K562 (cell line): ENCODE data around the gene MAPK13. TPM values are rescaled to one million over a fixed set of nuclear protein-coding genes. Genes with fewer than 3 reads are reported as not detected.

Experiments
- ATAC-seq: fragments of 200-7000 bp; cut with Tn5 transposase; 3 replicates; pipeline ENCODE4 v1.9.1; 2020; ENCODE audit warnings: moderate library complexity
- BruUV-seq: library from RNA; stranded (reverse); fragments of 400-500 nt; replicated peaks from 2 replicates; lab custom pipeline; 2021; lab: Mats Ljungman, UMichigan
- CTCF ChIA-PET: fragments of 300-600 bp; formaldehyde crosslinking; extraction: SDS; loops from one replicate; lab custom pipeline; 2021; ENCODE audit warnings: low intra/inter-chr PET ratio; lab: Yijun Ruan, JAX
- POLR2A ChIA-PET: fragments of 300-600, 350-650 bp; sonication (Branson Sonifier 250); formaldehyde crosslinking; extraction: SDS; loops from one replicate; lab custom pipeline; 2021; ENCODE audit warnings: antibody characterized with exemption, inconsistent platforms; lab: Yijun Ruan, JAX
- DNase-seq, 4 experiments: peaks; one replicate each; pipeline versions ENCODE4 v3.0.0 to v3.0.0-alpha.2; 2011 to 2018; ENCODE audit warnings: low spot score in 3 of 4, mixed read lengths in 3 of 4; ENCODE audit errors: extremely low read depth in 1 of 4
- FAIRE-seq: peaks from 2 replicates; lab custom pipeline; 2011; peaks lifted over from hg19 to GRCh38; lab: Jason Lieb, UNC
- H2AFZ ChIP-seq: 2 replicates; pipeline ENCODE4 v1.6.0; 2011; ENCODE audit warnings: low read depth, low read length, control low read depth, inconsistent platforms
- H3K27ac ChIP-seq: fragments of 200-600 bp; 3 replicates; pipeline ENCODE4 v1.8.0; 2011; ENCODE audit warnings: low read depth, mild to moderate bottlenecking, control low read depth, inconsistent platforms, low read length, moderate library complexity, mixed read lengths; ENCODE audit errors: extremely low read depth
- H3K27me3 ChIP-seq, 2 experiments: fragments of 300-600 bp in 1 of 2; 2 replicates in 1 of 2; 3 replicates in 1 of 2; pipeline versions ENCODE4 v1.6.0 to v1.8.0; 2011; ENCODE audit warnings: inconsistent platforms in 2 of 2, low read length in 2 of 2, mild to moderate bottlenecking in 1 of 2, mixed read lengths in 1 of 2, moderate library complexity in 1 of 2; ENCODE audit not compliant: control insufficient read depth in 2 of 2, insufficient read depth in 2 of 2
- H3K36me3 ChIP-seq: fragments of 300-600 bp; 3 replicates; pipeline ENCODE4 v1.8.0; 2011; ENCODE audit warnings: mild to moderate bottlenecking, low read length, inconsistent platforms; ENCODE audit not compliant: control insufficient read depth, insufficient read depth
- H3K4me1 ChIP-seq, 2 experiments: fragments of 200-600 bp in 1 of 2; replicated peaks in 1 of 2; 2 replicates in 1 of 2; 3 replicates in 1 of 2; pipeline versions ENCODE4 v1.5.1 to v1.8.0; 2011; ENCODE audit warnings: inconsistent platforms in 2 of 2, low read length in 2 of 2, mild to moderate bottlenecking in 1 of 2, mixed read lengths in 1 of 2, moderate library complexity in 1 of 2; ENCODE audit not compliant: control insufficient read depth in 2 of 2, insufficient read depth in 2 of 2
- H3K4me2 ChIP-seq: 2 replicates; pipeline ENCODE4 v1.6.1; 2011; ENCODE audit warnings: low read length, control low read depth, inconsistent platforms, mixed read lengths; ENCODE audit not compliant: insufficient read depth
- H3K4me3 ChIP-seq: fragments of 200-600 bp; sonication (generic), shearing (Covaris generic); 2 replicates; pipeline ENCODE4 v1.5.1; 2016; ENCODE audit warnings: control low read depth, inconsistent platforms
- H3K79me2 ChIP-seq: fragments of 200-600 bp; 3 replicates; pipeline ENCODE4 v1.8.0; 2011; ENCODE audit warnings: low read length, inconsistent platforms; ENCODE audit not compliant: control insufficient read depth, insufficient read depth
- H3K9ac ChIP-seq, 2 experiments: 2 replicates each; pipeline versions ENCODE4 v1.6.0 to v1.6.1; 2011; ENCODE audit warnings: low read depth in 2 of 2, low read length in 2 of 2, control low read depth in 1 of 2, inconsistent platforms in 1 of 2, mild to moderate bottlenecking in 1 of 2, mixed read lengths in 1 of 2; ENCODE audit not compliant: insufficient read depth in 1 of 2
- H3K9me1 ChIP-seq: one replicate; pipeline ENCODE4 v1.6.0; 2011; ENCODE audit warnings: inconsistent platforms, mild to moderate bottlenecking, low read length, moderate library complexity; ENCODE audit not compliant: control insufficient read depth, insufficient read depth
- H3K9me3 ChIP-seq: replicated peaks from 2 replicates; pipeline ENCODE4 v1.5.1; 2011; ENCODE audit warnings: low read depth, low read length, inconsistent platforms; ENCODE audit not compliant: control insufficient read depth, insufficient read depth
- H4K20me1 ChIP-seq: replicated peaks from 2 replicates; pipeline ENCODE4 v1.6.1; 2011; ENCODE audit warnings: low read length, inconsistent platforms, mixed read lengths; ENCODE audit not compliant: control insufficient read depth, insufficient read depth
- ATF4 ChIP-seq: fragments of 450-650 bp; formaldehyde crosslinking; IDR thresholded peaks from 2 replicates; pipeline ENCODE4 v1.4.0; 2022; ENCODE audit warnings: mild to moderate bottlenecking, moderate library complexity
- CEBPB ChIP-seq: fragments of 450-650 bp; IDR thresholded peaks from 2 replicates; pipeline ENCODE4 v1.6.1; 2016; ENCODE audit warnings: missing genetic modification characterization, missing compliant biosample characterization
- ETV6 ChIP-seq, 3 experiments: fragments of 150-350 bp in 1 of 3; sonication (generic) in 1 of 3; formaldehyde crosslinking in 1 of 3; IDR thresholded peaks; 2 replicates each; pipeline versions ENCODE4 v1.6.1 to v1.8.0; 2014 to 2022; ENCODE audit warnings: borderline replicate concordance in 2 of 3, low read depth in 2 of 3, antibody characterized with exemption in 1 of 3, low read length in 1 of 3, mild to moderate bottlenecking in 1 of 3, missing genetic modification reagents in 1 of 3
- JUND ChIP-seq, 2 experiments: IDR thresholded peaks; 2 replicates in 1 of 2; 3 replicates in 1 of 2; pipeline ENCODE4 v1.6.1; 2011; ENCODE audit warnings: borderline replicate concordance in 2 of 2, low read depth in 2 of 2, low read length in 2 of 2, improper control_type of control experiment in 1 of 2, missing biosample characterization in 1 of 2, missing genetic modification characterization in 1 of 2, missing genetic modification reagents in 1 of 2
- MTA3 ChIP-seq: fragments of 450-650 bp; formaldehyde crosslinking; IDR thresholded peaks from 2 replicates; pipeline ENCODE4 v1.6.1; 2017; ENCODE audit warnings: mild to moderate bottlenecking, borderline replicate concordance
- NFIC ChIP-seq: fragments of 450-650 bp; IDR thresholded peaks from 2 replicates; pipeline ENCODE4 v1.6.1; 2017; ENCODE audit warnings: mild to moderate bottlenecking, inconsistent platforms
- NONO ChIP-seq, 2 experiments: fragments of 200-400 bp in 1 of 2; fragments of 450-650 bp in 1 of 2; formaldehyde crosslinking in 1 of 2; IDR thresholded peaks; 2 replicates each; pipeline ENCODE4 v1.6.1; 2017; ENCODE audit warnings: low read depth in 2 of 2, mild to moderate bottlenecking in 2 of 2, moderate library complexity in 2 of 2, low read length in 1 of 2
- RAD21 ChIP-seq, 2 experiments: fragments of 250-450 bp in 1 of 2; fragments of 450-650 bp in 1 of 2; sonication (Bioruptor Pico) in 1 of 2; formaldehyde crosslinking in 1 of 2; IDR thresholded peaks in 1 of 2; conservative IDR thresholded peaks in 1 of 2; 2 replicates each; pipeline versions ENCODE4 v1.4.0 to v1.8.0; 2020 to 2022; ENCODE audit warnings: mild to moderate bottlenecking in 2 of 2, moderate library complexity in 1 of 2
- SETDB1 ChIP-seq: IDR thresholded peaks from one replicate; pipeline ENCODE4 v1.6.1; 2012; ENCODE audit warnings: low read length, control low read depth, inconsistent platforms
- TAF7 ChIP-seq: fragments of 450-650 bp; IDR thresholded peaks from 2 replicates; pipeline ENCODE4 v1.6.1; 2016; ENCODE audit warnings: missing genetic modification characterization, missing compliant biosample characterization
- TARDBP ChIP-seq: fragments of 450-650 bp; IDR thresholded peaks from 2 replicates; pipeline ENCODE4 v1.6.1; 2016
- YY1 ChIP-seq, 3 experiments: IDR thresholded peaks; 2 replicates each; pipeline ENCODE4 v1.6.1; 2011; ENCODE audit warnings: low read length in 2 of 3, mild to moderate bottlenecking in 2 of 3, moderate library complexity in 2 of 3, borderline replicate concordance in 1 of 3, control low read depth in 1 of 3, low read depth in 1 of 3; ENCODE audit not compliant: insufficient read depth in 3 of 3, insufficient replicate concordance in 2 of 3, control insufficient read depth in 1 of 3, insufficient read length in 1 of 3; ENCODE audit errors: extremely low read depth in 1 of 3
- ZBTB7A ChIP-seq: IDR thresholded peaks from 2 replicates; pipeline ENCODE4 v1.6.1; 2011; ENCODE audit warnings: low read depth, mild to moderate bottlenecking, low read length, moderate library complexity, borderline replicate concordance; ENCODE audit not compliant: control insufficient read depth
- ZNF77 ChIP-seq: fragments of 250-450 bp; sonication (Bioruptor Pico); IDR thresholded peaks from 2 replicates; pipeline ENCODE4 v1.5.0; 2020
- WGBS: fragments of 100-300 bp; shearing (Covaris generic); methylation state at CpG from one replicate; pipeline ENCODE4 v1.1.6; 2016; ENCODE audit warnings: low coverage, mixed read lengths; ENCODE audit not compliant: insufficient coverage; ENCODE audit errors: missing lambda C conversion rate; 5-methylcytosine and 5-hydroxymethylcytosine counted together
- in situ Hi-C: fragments of 300-500 bp; cut with MboI; formaldehyde crosslinking; loops from 4 replicates; pipeline ENCODE4 v1.15.0; 2018; ENCODE audit warnings: inconsistent platforms, mixed read lengths
- intact Hi-C: fragments of 100-400 bp; cut with micrococcal nuclease; formaldehyde crosslinking; loops from 2 replicates; pipeline ENCODE4 v1.14.2; 2022
- polyA plus RNA-seq, 8 experiments: library from polyadenylated mRNA; depleted of rRNA in 4 of 8; stranded (reverse) in 5 of 8; unstranded in 3 of 8; fragments of >200 nt; fragmentation: Nextera tagmentation in 2 of 8; fragmentation: Illumina TruSeq in 1 of 8; extraction: Ambion mirVana in 2 of 8; extraction: Trizol in 1 of 8; gene quantifications; 2 replicates each; pipeline versions ENCODE4 v1.2.1 to v1.2.3, GENCODE V29; 2011 to 2014; ENCODE audit warnings: inconsistent platforms in 1 of 8, missing spikeins in 1 of 8
- total RNA-seq, 7 experiments: library from RNA; depleted of rRNA in 6 of 7; stranded (reverse); fragments of >200 nt in 6 of 7; fragmentation: Illumina TruSeq in 2 of 7; extraction: Trizol in 2 of 7; gene quantifications; 2 replicates each; pipeline versions ENCODE4 v1.2.1 to v1.2.3, GENCODE V29; 2011 to 2021; ENCODE audit warnings: low replicate concordance in 1 of 7
- TF ChIP-seq, protein P1 (sequence below): sonication (generic); formaldehyde crosslinking; IDR thresholded peaks from 2 replicates; pipeline ENCODE4 v1.8.0; 2022; ENCODE audit warnings: missing genetic modification reagents, mild to moderate bottlenecking, borderline replicate concordance

Gene MAPK13
- total and polyA plus RNA-seq, 9 of the 15 experiments (the other 6 are each of a cell fraction or from before 2014, with no cell fraction given), result 0.03 to 2.3 (median 0.48) TPM; not detected in 1

GRCh38 chr6:36138667-36139066, 8.4 kb downstream of the MAPK13 start (continued):
- TF ChIP-seq, protein P1, sequence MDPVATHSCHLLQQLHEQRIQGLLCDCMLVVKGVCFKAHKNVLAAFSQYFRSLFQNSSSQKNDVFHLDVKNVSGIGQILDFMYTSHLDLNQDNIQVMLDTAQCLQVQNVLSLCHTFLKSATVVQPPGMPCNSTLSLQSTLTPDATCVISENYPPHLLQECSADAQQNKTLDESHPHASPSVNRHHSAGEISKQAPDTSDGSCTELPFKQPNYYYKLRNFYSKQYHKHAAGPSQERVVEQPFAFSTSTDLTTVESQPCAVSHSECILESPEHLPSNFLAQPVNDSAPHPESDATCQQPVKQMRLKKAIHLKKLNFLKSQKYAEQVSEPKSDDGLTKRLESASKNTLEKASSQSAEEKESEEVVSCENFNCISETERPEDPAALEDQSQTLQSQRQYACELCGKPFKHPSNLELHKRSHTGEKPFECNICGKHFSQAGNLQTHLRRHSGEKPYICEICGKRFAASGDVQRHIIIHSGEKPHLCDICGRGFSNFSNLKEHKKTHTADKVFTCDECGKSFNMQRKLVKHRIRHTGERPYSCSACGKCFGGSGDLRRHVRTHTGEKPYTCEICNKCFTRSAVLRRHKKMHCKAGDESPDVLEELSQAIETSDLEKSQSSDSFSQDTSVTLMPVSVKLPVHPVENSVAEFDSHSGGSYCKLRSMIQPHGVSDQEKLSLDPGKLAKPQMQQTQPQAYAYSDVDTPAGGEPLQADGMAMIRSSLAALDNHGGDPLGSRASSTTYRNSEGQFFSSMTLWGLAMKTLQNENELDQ (CRISPR knock-in tag), result no peak
- TF ChIP-seq SETDB1 (no peak), TAF7 (tag) (no peak), NONO (IDR thresholded peaks at IDR 0.05; ENCODE audit: low read depth in 2 of 2, low read length in 1 of 2) (no peak), ZNF77 (CRISPR knock-in tag) (no peak), ATF4 (CRISPR knock-in tag) (no peak), CEBPB (tag) (no peak)

DNA sequence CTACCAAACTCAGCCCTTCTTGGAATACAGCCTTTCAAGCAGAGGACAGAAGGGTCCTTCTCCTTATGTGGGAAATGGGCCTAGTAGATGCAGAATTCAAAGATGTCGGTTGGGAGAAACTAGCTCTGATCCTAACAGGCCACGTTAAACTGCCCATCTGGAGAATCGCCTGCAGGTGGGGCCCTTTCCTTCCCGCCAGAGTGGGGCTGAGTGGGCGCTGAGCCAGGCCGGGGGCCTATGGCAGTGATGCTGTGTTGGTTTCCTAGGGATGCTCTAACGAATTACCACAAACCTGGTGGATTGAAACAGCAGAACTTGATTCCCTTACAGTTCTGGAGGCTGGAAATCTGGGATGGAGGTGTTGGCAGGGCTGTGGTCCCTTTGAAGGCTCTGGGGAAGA, 9.1 kb downstream of the MAPK13 start:
- peak; percentile 87 for ATAC-seq
- WGBS, result 11% methylated on average over 7 of the region's 7 CpGs
- no peak overlapping the region for H3K4me3 ChIP-seq
- no peak overlapping the region for H3K4me2 ChIP-seq
- H3K36me3 ChIP-seq, result no peaks in the 10 kb centered on the region
- no peaks in the 10 kb centered on the region for H3K79me2 ChIP-seq
- no peak overlapping the region for H3K27ac ChIP-seq
- peaks cover 6 to 13% of the 10 kb centered on the region in 2 experiments; a peak in 4 of 5 replicates for H3K4me1 ChIP-seq
- peak overlapping the region in 1 of 2 experiments; percentile 64; a peak in 1 of 4 replicates for H3K9ac ChIP-seq
- H3K27me3 ChIP-seq, result peaks cover 4 to 22% of the 10 kb centered on the region in 2 experiments; a peak in 2 of 5 replicates
- ChIA-PET POLR2A (interaction anchor here (0.5 to 1.2 kb wide), 5 partner anchors 18 to 458 kb away, joined by 3 to 5 read pairs (median 3); no protein-coding TSS in a partner anchor), CTCF (interaction anchor here (1.1 kb wide), 2 partner anchors 57 to 221 kb away, joined by 3 read pairs; partner anchors contain the start of gene BRPF3)
- no peaks in the 10 kb centered on the region for H3K9me3 ChIP-seq
- peak; percentile 56 to 68 (median 64) for DNase-seq
- no peaks in the 10 kb centered on the region for H4K20me1 ChIP-seq
- intact Hi-C loops (loop anchor here (5.0 kb wide), 1 partner anchor 223 kb away; no protein-coding TSS in a partner anchor), in situ Hi-C loops (no loop called here)
- no peak overlapping the region for H2AFZ ChIP-seq
- no TSS peak for BruUV-seq
- peak; percentile 49 for FAIRE-seq
- no peaks in the 10 kb centered on the region for H3K9me1 ChIP-seq
- TF ChIP-seq YY1 (IDR thresholded peaks at IDR 0.05; ENCODE audit: borderline replicate concordance in 1 of 3, control insufficient read depth in 1 of 3, extremely low read depth in 1 of 3, insufficient read depth in 3 of 3, insufficient read length in 1 of 3, insufficient replicate concordance in 2 of 3, low read depth in 1 of 3, low read length in 2 of 3) (peak in 1 of 3 experiments; percentile 23), NFIC (peak; percentile 97), ETV6 (IDR thresholded peaks at IDR 0.05; ENCODE audit: borderline replicate concordance in 1 of 2, low read depth in 2 of 2, low read length in 1 of 2) (no peak), ETV6 (CRISPR knock-in tag; IDR thresholded peaks at IDR 0.05; ENCODE audit: borderline replicate concordance) (no peak), TARDBP (no peak), JUND (IDR thresholded peaks at IDR 0.05; ENCODE audit: borderline replicate concordance, low read depth, low read length) (0 out of 2 replicates have a peak, but pooled peaks have one; percentile 10), JUND (tag; IDR thresholded peaks at IDR 0.05; ENCODE audit: borderline replicate concordance, low read depth, low read length) (no peak), RAD21 (CRISPR knock-in tag; conservative IDR thresholded peaks at IDR 0.05 in 1 of 2, IDR thresholded peaks at IDR 0.05 in 1 of 2) (peak; percentile 37 to 76; a peak in 3 of 4 replicates), MTA3 (no peak), ZBTB7A (peak; percentile 27; the same call in 1 of the 2 replicates)
